Measurements from ENCODE around the gene TELO2.

TELO2 gene

DNA sequence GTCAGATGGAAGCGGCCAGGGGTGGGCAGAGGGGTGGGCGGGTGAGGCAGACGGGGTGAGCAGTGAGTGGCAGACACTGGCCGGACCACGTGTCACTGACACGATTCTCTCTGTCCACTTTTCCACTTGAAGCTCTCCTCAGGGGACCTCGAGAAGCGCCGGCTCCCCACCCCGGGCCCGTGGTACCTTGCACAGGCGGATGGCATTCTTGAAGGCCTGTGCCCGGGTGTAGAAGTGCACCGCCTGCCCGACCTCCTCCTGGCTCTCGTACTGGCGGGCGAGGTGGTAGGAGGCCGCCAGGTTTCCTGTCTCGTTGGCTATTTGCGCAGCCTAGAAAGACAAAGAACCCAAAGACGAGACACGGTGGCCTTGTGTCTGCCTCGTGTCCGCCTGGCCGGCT lies 31.2 kb downstream of the TELO2 start:
- no peak for DNase-seq

DNA sequence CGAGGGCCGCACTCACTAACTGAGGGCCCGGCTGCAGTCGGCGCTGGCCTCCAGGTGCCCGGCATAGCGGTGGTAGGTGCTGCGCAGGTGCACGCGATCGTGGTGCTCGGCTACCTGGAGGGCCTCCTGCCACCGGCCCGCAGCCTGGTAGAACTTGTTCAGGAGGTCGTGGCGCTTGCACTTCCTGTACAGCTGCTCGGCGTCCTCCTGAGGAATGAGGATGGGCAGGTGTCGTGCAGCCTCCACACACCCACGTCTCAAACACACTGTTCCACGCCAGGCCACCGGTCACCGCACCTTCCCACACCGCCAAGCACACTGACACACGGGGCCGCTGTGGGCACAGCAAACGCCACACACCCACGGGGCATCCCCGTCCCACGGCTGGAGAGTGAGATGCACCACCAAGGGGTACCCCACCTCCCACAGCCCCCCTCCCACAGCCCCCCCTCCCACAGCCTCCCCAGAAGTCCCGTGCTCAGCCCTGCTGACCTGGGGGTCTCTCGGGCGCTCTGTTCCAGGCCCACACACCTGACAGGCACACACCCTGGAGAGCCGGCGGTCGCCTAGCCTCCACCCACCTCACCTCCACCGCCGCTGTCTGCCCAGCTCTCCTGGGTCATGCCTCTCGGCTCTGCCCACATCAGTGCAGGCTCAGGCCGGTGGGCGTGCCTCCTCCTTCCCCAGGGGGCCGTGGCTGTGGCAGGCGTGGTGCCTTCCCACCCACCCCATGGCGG lies 32.9 kb downstream of the TELO2 start:
- DNase-seq, result no peak

DNA sequence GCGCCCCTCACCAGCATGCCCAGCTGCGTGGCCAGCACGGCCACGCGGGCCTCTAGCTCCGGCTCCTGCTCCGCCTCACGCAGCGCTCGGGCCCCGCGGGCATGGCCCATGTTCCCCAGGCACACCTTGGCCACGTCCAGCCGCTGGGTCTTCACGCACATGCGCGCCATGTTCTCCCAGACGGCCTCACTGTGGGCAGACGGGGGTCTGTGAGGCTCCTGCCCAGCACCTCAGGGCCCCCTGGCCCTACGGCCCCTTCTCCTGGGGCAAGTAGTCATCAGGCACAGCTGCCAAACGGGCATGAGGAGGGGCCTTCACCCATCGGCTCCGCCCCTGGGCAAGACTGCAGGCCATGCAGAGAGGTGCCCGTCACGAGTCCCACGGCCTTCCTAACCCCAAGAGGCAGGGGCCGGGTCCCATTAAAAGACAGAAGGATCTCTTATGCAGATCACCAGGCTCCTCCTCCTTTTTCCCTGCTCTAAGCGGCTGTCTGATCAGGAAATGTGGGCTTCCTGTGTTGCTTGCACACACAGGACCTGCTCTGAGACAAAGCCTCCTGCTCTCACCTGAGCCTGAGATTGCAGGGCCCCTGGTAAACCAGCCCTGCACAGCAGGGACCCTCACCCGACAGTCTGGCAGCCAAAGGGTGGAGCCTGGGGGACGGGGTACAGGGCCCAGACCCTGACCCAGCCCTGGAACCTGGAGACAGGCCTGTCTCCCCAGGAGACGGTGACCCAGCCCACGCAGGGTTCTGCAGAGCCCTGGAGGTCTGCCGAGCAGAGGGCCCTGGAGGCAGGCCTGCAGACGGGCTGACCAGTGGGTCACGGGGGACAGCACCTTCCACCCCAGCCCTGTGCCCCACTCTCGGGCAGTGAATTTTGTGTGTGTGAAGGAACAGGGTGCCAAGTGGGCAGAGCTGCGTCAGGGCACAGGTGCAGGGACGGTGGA lies 33.7 kb downstream of the TELO2 start:
- DNase-seq, result no peak

DNA sequence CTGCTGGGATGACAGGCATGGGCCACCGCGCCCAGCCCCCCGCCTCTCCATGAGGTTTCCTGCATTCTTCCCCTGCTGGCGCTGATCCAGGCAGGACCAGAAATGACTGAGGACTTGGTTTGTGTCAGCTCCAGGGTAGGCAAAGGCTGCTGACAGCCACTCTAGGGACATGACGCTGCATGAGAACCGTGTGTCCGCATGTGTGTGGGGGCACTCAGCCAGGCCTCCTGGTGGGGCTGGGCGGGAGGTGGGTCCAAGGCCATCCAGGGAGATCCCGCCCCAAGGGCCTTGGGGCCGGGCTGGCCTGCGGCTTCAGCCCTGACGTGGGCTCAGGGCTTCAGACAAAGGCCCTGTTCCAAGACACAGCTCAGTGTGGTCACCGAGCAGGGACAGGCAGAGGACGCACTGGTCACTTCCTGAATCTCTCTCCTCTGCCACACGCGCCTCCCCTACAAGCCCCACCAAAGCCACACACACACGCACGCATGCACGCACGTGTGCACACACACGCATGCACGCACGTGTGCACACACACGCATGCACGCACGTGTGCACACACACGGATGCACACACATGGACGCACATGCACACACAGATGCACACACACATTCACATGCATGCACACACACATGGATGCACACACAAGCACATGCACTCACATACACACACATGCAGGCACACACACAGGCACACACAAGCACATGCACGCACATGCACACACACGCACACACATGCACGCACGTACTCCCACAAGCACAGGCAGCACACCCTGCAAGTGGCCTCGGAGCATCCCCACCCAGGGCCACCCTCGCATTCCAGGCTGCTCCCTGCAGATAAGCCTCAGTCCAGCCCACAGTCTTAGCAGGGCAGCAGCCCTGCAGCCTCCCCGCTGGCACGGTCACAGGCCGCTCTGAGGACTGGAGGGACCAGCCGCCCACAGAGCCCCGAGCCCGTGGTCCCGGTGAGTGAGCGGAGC lies 35.0 kb downstream of the TELO2 start:
- peak; percentile 38 for DNase-seq

DNA sequence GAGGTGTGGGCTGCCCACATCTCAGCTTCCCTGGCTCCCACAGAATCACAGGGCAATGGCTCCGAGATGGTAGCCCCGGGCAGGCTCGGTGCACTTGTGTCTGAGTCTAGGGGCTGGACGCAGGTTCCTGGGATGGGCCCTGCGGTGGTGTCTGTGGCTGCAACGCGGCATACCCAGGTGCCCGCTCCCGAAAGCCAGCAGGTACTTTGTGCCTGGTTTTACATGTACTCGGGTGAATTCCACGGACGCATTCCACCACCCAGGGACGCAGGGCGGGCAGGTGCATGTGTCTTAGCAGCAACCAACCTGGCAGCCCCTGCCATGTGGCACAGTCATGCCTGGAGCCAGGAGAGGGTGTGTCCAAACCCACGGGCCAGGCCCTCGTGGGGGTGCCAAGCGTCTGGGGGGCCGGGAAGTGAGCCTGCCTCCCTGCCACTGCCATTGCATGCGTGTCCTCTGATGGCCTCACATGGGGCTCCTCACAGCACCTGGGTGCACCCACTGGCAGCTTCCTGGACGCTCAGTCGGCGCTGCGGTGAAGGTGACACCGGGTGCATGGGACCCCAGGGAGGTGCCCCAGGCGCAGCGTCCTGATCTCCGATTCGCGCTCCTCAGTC lies 35.9 kb downstream of the TELO2 start:
- no peak for DNase-seq

DNA sequence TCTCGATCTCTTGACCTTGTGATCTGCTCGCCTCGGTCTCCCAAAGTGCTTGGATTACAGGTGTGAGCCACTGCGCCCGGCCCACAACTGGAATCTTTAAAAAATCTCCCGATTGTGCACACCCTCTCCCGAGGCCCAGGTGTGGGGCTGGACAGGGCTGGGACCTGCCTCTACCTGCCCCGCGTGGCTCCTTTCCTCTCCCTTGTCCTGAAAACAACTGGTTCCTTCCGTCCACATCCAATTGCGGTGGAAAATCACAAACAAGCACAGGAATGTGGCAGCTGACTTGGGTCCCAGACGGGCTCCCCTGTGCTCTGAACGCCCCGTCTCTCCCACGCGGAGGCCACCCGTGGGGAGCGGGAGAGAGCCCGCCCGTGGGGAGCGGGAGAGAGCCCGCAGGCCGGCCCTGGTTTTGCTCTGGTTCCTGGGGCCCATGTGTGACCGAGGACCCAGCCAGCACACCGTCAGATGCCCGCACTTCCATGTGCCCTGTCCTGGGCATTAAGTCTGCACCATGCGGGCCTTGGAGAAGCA lies 37.3 kb downstream of the TELO2 start:
- DNase-seq, result no peak

DNA sequence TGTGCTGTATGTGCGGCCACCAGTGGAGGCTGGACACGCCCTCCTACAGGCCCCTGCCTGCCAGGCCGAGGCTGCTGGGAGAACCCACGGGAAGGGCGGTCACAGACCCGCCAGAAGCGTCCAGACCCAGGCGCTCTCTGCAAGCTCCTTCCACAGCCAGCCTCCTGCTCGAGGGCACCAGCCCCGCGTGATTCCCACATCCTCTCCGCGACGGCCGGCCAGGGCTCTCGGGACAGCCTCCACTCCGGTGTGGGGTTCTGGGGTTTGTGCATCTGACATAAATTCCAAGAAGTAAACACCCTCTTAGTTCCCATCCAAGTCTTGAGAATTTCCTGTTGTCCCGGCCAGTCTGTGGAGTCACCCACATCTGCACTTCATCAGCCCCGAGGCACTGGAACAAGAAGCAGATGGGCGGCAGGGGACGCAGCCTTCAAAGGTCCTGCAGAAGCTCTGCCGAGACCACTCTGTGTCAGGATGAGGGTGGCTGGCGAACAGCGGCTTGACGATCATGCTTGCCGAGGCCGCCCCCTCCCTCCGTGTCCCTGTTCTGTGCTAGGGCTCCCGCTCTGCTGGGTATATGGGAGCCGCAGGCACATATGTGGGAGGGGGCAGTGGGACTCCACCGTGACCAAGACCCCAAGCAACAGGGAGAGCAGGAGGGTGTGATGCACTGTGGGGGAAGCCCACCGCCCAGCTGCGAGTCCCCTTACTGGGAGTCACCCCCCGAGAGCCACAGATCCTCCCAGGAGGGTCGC lies 37.9 kb downstream of the TELO2 start:
- DNase-seq, result peak; percentile 86

DNA sequence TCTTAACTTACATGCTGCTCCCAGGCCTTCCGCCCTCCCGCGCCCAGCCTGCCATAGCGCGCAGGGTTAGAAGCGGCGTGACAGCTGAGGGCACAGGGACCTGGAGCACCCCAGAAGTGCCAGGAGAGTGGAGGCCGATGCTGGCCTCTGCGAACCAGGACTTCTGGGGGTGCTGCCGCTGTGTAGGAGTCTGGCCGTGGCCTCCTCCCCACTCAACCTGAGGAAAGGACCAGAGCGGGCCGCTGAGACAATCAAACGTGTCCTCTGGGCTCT lies 38.4 kb downstream of the TELO2 start:
- no peak for DNase-seq

DNA sequence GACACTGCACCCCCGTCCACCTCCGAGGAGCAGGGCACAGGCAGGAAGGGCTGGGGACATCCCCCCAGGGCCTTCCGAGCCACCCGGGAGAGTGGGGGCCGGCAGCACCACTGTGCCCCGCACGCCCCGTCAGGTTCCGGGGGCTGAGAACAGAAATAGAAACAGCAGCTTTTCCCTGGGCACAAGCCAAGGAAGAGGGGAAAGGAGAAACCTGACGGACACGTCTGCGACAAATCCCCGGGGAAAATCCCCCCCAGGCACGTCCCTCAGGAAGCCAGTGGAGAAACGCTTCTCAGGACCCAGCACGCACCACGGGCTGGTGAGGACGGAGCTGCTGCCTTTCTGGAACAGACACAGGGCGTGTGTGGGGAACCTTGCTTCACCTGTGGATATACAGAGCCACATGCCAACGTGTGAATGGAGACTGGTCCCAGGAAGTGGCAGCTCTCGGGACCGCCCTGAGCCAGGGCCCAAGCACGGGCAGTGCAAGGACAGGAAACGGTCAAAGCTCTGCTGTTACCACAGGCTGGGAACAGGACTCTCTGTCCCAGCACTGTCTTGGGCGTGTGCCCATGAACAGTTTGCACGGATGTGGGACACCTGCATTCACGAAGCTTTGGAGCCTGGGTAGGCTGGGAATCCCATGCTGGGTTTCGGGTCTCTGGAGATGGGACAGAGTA lies 39.1 kb downstream of the TELO2 start:
- peak; percentile 21 for DNase-seq

DNA sequence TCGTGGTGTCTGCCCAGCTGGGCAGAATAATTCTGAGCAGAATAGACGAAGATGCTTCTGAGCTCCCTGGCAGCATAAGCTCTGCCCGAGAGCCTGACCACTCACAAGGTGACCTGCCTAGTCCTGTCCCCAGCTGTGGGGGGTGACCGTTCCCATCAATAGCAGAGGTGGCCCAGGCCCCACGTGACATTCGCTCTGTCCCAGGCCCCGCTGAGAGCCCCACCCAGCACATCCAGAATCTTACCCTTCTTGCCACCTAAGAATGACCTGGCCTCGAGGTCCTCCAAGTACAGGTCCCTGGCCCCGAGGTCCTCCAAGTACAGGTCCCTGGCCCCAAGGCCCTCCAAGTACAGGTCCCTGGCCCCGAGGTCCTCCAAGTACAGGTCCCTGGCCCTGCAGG lies 39.6 kb downstream of the TELO2 start:
- no peak for DNase-seq

DNA sequence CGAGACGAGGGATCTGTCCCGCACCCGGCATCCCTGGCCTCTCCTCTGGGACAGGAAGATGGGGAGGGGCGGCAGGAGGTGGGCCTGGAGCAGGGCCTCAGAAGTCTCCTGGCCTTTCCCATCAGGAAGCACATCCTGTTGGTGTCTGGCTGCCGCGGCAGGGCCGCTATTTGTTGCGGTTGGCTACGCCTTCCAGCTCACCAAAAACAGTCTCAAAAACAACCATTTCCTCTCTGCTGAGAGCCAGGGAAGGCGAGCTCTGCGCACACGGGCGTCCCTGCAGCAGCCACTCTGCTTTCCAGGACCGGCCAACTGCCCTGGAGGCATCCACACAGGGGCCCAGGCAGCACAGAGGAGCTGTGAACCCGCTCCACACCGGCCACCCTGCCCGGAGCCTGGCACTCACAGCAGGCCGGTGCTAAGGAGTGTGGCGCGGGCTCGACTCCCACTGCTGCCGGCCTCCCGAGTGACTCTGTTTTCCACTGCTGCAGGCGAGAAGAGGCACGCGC lies 40.3 kb downstream of the TELO2 start, which contains the start of gene TMEM204:
TMEM204 (plus strand) TSS at position 224 of the 509 bp plus-strand sequence. CDS start 610 bp downstream, outside the sequence.
- DNase-seq, result peak; percentile 84

DNA sequence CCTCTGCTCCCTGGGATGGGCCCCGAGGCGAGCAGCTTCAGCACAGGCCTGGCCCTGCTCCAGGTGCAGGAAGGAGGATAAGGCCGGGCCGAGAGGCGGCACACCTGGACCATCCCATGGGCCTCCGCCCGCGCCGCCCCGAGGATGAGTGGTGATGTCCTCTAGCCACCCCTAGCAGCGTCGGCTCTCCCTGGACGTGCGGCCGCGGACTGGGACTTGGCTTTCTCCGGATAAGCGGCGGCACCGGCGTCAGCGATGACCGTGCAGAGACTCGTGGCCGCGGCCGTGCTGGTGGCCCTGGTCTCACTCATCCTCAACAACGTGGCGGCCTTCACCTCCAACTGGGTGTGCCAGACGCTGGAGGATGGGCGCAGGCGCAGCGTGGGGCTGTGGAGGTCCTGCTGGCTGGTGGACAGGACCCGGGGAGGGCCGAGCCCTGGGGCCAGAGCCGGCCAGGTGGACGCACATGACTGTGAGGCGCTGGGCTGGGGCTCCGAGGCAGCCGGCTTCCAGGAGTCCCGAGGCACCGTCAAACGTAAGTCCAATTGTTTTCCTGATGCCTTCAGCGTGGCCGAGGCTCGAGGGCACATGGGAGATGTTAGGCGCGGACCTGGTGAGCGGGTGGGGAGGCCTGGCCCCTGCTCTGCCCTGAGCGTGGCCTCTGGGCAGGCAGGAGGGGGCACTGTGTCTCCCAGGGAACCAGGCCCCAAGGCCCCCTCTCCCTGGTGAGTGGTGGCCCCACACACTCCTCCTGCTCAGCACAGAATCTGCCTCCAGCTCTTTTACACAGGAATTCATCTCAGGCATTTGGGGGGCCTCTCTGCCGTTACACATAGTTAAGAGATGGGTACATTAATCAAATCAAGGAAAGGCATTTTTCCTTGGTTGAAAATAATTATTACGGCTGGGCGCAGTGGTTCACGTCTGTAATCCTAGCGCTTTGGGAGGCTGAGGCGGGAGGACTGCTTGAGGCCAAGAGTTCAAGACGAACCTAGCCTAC lies 41.2 kb downstream of the TELO2 start:
- DNase-seq, result peak; percentile 56

DNA sequence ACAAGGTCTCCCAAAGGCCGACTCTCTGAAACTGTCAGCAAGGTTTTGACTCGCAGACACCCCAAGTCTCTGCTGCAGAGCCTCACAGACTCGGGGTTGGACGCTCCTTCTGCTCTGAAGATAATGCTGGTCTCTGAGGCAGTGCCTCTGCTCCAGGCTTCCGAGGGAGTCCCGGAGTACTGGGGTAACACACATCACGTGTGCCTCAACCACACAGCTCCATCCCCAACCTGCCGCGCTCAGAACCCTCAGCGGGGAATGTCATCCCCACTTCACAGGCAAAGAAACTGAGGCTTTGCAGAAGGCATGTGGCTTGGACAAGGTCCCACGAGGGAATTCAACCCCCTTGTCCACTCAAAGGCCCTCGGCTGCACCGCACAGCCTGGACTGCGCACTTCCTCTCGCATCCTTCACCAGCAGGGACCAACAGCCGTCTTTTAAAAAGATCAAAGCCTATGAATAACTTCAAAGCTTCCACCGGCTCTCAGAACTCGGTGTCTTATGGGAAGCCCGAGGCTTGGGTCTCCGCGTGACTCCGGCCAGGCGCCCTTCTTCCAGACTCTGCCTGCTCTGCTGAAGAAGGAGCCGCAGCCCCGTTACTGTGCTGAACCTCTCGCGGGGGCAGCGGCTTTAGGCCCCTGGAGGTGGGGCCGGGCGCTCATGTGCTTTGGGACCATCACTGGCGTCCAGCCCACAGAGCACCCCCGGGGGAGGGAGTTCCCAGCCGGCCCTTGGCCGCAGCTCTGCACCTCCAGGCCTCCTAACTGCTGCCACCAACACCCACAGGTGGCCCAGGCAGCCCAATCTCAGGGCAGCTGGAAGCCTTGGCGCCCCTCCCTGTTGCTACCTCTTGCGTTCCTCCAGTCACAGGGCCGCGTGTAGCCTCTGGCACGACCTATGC lies 42.5 kb downstream of the TELO2 start:
- DNase-seq, result no peak

DNA sequence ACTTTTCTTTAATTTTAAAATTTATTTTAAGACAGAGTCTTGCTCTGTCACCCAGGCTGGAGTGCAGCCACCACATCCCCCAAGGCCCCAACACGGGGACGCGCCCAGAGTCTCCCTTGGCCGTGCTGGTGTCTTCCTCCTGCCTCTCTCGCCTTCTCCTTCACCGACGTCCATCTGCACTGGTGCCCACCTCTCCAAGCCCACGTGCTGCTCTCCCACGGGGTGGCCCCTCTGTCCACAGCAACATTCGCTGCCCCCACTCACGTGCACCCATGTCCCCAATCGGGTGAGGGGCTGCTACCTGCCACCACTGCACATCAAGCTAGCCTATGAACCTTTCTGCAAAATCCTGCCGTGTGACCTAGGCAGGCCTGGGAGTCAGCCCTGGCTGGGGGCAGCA lies 43.4 kb downstream of the TELO2 start:
- no peak for DNase-seq

DNA sequence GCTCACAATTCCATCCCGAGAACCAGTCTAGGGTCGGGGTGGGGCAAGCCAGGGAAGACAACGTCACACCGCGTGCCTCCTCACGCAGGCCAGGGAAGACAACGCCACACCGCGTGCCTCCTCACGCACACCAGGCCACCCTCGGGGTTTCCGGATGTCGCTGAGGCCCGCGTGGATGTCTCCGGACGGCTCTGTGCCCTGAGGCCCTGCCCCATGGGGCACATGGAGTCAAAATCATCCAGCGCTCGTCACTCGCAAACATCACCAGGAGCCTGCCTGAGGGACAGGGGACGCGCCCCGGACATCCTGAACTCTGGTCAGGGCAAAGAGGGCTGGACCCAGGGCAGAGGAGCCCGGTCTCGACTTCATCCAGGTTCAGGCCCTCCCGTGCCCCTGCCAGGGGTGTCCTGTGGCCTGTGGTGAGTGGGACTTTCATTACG lies 44.0 kb downstream of the TELO2 start:
- no peak for DNase-seq

DNA sequence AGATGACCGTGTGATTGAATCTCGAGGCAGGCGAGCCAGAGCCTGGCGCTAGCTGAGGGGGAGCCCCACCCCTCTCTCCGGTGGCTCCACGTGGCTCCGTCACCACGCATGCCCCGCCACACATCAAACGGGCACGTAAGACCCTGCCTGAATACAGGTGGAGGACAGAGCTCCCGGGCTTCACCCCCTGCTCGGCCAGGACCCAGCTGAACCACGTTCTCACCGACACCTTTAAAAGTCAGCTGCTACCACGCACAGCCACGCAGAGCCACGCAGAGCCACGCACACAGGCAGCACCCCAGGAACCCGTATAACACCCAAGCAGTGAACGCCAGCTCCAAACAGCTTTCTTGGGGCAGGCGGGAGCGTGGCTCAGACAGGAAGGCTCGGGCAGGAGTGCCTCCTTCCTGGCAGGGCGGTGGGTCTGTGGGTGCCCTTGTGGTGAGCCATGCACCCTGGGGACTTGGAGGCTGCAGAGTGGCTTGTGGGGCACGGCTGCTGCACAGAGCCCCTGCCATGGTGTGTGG lies 44.7 kb downstream of the TELO2 start:
- no peak for DNase-seq

DNA sequence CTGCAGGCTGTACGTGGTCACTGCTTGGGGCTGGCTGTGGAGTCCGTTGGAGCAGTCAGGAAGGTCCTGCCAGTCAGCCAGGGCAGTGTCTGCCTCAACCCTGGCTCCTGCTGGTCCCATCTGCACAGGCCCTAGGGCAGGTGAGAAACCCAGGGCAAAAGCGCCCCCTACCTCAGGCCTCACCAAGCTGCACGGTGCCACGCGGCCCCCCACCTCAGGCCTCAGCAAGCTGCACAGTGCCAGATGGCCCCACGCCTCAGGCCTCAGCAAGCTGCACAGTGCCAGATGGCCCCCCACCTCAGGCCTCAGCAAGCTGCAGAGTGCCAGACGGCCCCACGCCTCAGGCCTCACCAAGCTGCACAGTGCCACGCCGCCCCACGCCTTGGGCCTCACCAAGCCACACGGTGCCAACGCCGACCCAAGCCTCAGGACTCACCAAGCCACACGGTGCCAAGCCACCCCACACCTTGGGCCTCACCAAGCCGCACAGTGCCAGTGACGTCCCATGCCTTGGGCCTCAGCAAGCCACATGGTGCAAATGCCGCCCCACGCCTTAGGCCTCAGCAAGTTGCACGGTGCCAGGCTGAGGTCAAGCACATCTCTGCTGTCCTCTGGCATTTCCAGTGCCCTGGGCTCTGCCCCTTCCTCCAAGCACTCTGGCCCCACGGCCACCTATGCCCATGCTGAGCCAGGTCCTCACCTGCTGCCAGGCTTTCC lies 45.8 kb downstream of the TELO2 start:
- no peak for DNase-seq
